A673 (cell line): ENCODE results near the gene ADAMTS9. TPM values are rescaled to one million over a fixed set of nuclear protein-coding genes. Genes with fewer than 3 reads are reported as not detected.

Source experiments
- BruUV-seq: library from RNA; stranded (reverse); fragments of 400-500 nt; replicated peaks from 2 replicates; lab custom pipeline; 2021; lab: Mats Ljungman, UMichigan
- CTCF ChIA-PET: fragments of 300-600 bp; sonication (Branson Sonifier 250); formaldehyde crosslinking; loops from one replicate; lab custom pipeline; 2022; ENCODE audit warnings: antibody characterized with exemption; lab: Charles Lee
- POLR2A ChIA-PET: fragments of 300-600 bp; sonication (Branson Sonifier 250); formaldehyde crosslinking; loops from one replicate; lab custom pipeline; 2022; ENCODE audit warnings: antibody characterized with exemption; ENCODE audit not compliant: low non-redundant PET; lab: Charles Lee
- DNase-seq: peaks from one replicate; pipeline ENCODE4 v3.0.0-alpha.2; 2015; ENCODE audit warnings: low spot score
- H3K27ac ChIP-seq: fragments of 200-600 bp; sonication (generic); 2 replicates; pipeline ENCODE4 v1.5.1; 2016; ENCODE audit warnings: mixed run types, low read depth, mild to moderate bottlenecking, mixed read lengths, antibody characterized with exemption, low read length; ENCODE audit not compliant: poor library complexity, severe bottlenecking
- H3K27me3 ChIP-seq: fragments of 200-600 bp; sonication (generic); replicated peaks from 2 replicates; pipeline ENCODE4 v1.6.1; 2017; ENCODE audit warnings: mixed run types, low read depth, mild to moderate bottlenecking, mixed read lengths, antibody characterized with exemption, low read length; ENCODE audit not compliant: insufficient read depth, poor library complexity
- H3K36me3 ChIP-seq: fragments of 200-600 bp; sonication (generic); 2 replicates; pipeline ENCODE4 v1.6.1; 2016; ENCODE audit warnings: mixed run types, mild to moderate bottlenecking, mixed read lengths, antibody characterized with exemption, low read length; ENCODE audit not compliant: insufficient read depth, poor library complexity, severe bottlenecking
- H3K4me1 ChIP-seq: fragments of 200-600 bp; sonication (generic); 2 replicates; pipeline ENCODE4 v1.6.1; 2017; ENCODE audit warnings: mixed run types, mild to moderate bottlenecking, mixed read lengths, antibody characterized with exemption, low read length; ENCODE audit not compliant: insufficient read depth, poor library complexity, severe bottlenecking
- H3K4me3 ChIP-seq: fragments of 200-600 bp; sonication (generic); 2 replicates; pipeline ENCODE4 v1.5.1; 2016; ENCODE audit warnings: low read depth, mixed run types, mild to moderate bottlenecking, mixed read lengths, low read length; ENCODE audit not compliant: poor library complexity, severe bottlenecking
- H3K9me3 ChIP-seq: fragments of 200-600 bp; sonication (generic); 2 replicates; pipeline ENCODE4 v1.6.1; 2016; ENCODE audit warnings: mixed run types, low read depth, mild to moderate bottlenecking, mixed read lengths, antibody characterized with exemption, low read length; ENCODE audit not compliant: poor library complexity, severe bottlenecking
- CTCF ChIP-seq: fragments of 300-800, 200-600 bp; sonication (generic); conservative IDR thresholded peaks from 2 replicates; pipeline ENCODE4 v1.5.1; 2017; ENCODE audit warnings: low read depth, mild to moderate bottlenecking, antibody characterized with exemption, low read length, moderate library complexity, mixed read lengths
- EZH2 ChIP-seq: fragments of 200-600 bp; sonication (generic); IDR thresholded peaks from 2 replicates; pipeline ENCODE4 v1.6.1; 2017; ENCODE audit warnings: borderline replicate concordance, low read depth, mild to moderate bottlenecking, mixed read lengths, antibody characterized with exemption, low read length; ENCODE audit not compliant: poor library complexity, severe bottlenecking
- intact Hi-C: fragments of 100-400 bp; cut with micrococcal nuclease; formaldehyde crosslinking; loops from one replicate; pipeline ENCODE4 v1.10.0; 2022; ENCODE audit not compliant: unreplicated experiment
- total RNA-seq: library from RNA; stranded (reverse); gene quantifications from 2 replicates; pipeline ENCODE4 v1.2.3, GENCODE V29; 2021

ADAMTS9 gene
- total RNA-seq, 1 experiment from 2014 or later = 0.26 TPM

GRCh38 chr3:64554096-64554920, 133.5 kb downstream of the ADAMTS9 start:
- TF ChIP-seq CTCF = no peak
- no peak for TF ChIP-seq EZH2
- no peak overlapping the region for H3K4me3 ChIP-seq
- no peaks in the 10 kb centered on the region for H3K4me1 ChIP-seq

GRCh38 chr3:64552966-64553365, 134.8 kb downstream of the ADAMTS9 start:
- BruUV-seq = no TSS peak
- Histone ChIP-seq H3K36me3 (no peaks in the 10 kb centered on the region), H3K4me3 (no peak overlapping the region), H3K9me3 (no peaks in the 10 kb centered on the region), H3K27me3 (no peaks in the 10 kb centered on the region), H3K4me1 (no peaks in the 10 kb centered on the region), H3K27ac (no peak overlapping the region)
- intact Hi-C loops = no loop called here
- no peak for TF ChIP-seq CTCF
- no peak for TF ChIP-seq EZH2
- DNase-seq = no peak
- CTCF ChIA-PET = no interaction called here
- POLR2A ChIA-PET = no interaction called here

More at GRCh38 chr3:64554096-64554920, 133.5 kb downstream of the ADAMTS9 start:
- DNase-seq = no peak
- intact Hi-C loops = no loop called here
- no peak overlapping the region for H3K27ac ChIP-seq
- no TSS peak for BruUV-seq
- CTCF ChIA-PET = no interaction called here
- POLR2A ChIA-PET = no interaction called here
- H3K27me3 ChIP-seq = no peaks in the 10 kb centered on the region
- H3K36me3 ChIP-seq = no peaks in the 10 kb centered on the region
- no peaks in the 10 kb centered on the region for H3K9me3 ChIP-seq

DNA sequence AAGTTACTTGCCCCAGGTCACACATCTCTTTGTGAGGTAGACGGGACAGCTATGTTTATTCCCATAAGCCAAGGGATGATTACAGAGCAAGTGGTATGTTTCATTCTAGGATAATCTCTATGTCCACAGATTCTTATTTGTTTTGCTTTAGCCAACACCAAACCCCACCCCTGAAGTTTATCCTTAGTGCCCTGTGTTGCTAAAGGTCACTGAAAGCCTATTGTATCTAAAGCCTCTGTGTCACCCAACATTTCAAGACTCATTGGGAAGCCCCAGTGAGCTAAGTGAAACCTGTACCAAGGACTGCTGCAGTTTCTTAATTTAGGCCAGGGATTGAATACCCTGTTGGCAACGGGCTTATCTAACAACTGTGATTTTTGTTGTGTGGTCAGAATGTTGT, 135.6 kb downstream of the ADAMTS9 start:
- TF ChIP-seq EZH2 (no peak), CTCF (no peak)
- Histone ChIP-seq H3K36me3 (no peaks in the 10 kb centered on the region), H3K27ac (no peak overlapping the region), H3K27me3 (no peaks in the 10 kb centered on the region), H3K4me3 (no peak overlapping the region), H3K4me1 (no peaks in the 10 kb centered on the region), H3K9me3 (no peaks in the 10 kb centered on the region)
- no TSS peak for BruUV-seq
- DNase-seq = no peak
- POLR2A ChIA-PET = no interaction called here
- CTCF ChIA-PET = no interaction called here
- intact Hi-C loops = no loop called here
